ENCODE data around the gene SDK2.

SDK2 gene

GRCh38 chr17:73652886-73653480 lies 8.7 kb upstream of the SDK2 start:
- no peak for DNase-seq

- DNase-seq: no peak
Measured at GRCh38 chr17:73650617-73651200, 6.5 kb upstream of the SDK2 start.

- DNase-seq: no peak
Measured at GRCh38 chr17:73650140-73650539, 5.9 kb upstream of the SDK2 start.

GRCh38 chr17:73648974-73649373 lies 4.7 kb upstream of the SDK2 start:
- no peak for DNase-seq

- DNase-seq: no peak
Measured at GRCh38 chr17:73648543-73648820, 4.2 kb upstream of the SDK2 start.

- no peak for DNase-seq
Measured at GRCh38 chr17:73647772-73648542, 3.7 kb upstream of the SDK2 start.

GRCh38 chr17:73647301-73647695 lies 3.1 kb upstream of the SDK2 start:
- DNase-seq: no peak

- no peak for DNase-seq
Measured at GRCh38 chr17:73646409-73647300, 2.4 kb upstream of the SDK2 start.

- no peak for DNase-seq
Measured at GRCh38 chr17:73645050-73645871, 1.0 kb upstream of the SDK2 start.

- DNase-seq: no peak
Measured at GRCh38 chr17:73643852-73644144, 447 bp downstream of the SDK2 start.

- no peak for DNase-seq
Measured at GRCh38 chr17:73643001-73643851, 1.0 kb downstream of the SDK2 start.

- no peak for DNase-seq
Measured at GRCh38 chr17:73642659-73643000, 1.6 kb downstream of the SDK2 start.

GRCh38 chr17:73641826-73642600 lies 2.2 kb downstream of the SDK2 start:
- no peak for DNase-seq

GRCh38 chr17:73640691-73641090 lies 3.6 kb downstream of the SDK2 start:
- DNase-seq: no peak

- no peak for DNase-seq
Measured at GRCh38 chr17:73639932-73640331, 4.3 kb downstream of the SDK2 start.

GRCh38 chr17:73639322-73639721 lies 4.9 kb downstream of the SDK2 start:
- no peak for DNase-seq

GRCh38 chr17:73638556-73638955 lies 5.7 kb downstream of the SDK2 start:
- no peak for DNase-seq

- DNase-seq: no peak
Measured at GRCh38 chr17:73637866-73638265, 6.4 kb downstream of the SDK2 start.

GRCh38 chr17:73635101-73635817 lies 9.0 kb downstream of the SDK2 start:
- no peak for DNase-seq

GRCh38 chr17:73634629-73635028 lies 9.6 kb downstream of the SDK2 start:
- DNase-seq: no peak

GRCh38 chr17:73633736-73634135 lies 10.5 kb downstream of the SDK2 start:
- DNase-seq: no peak

Measured in GF-D8 (cell line).